Esophagus (tissue), 2 donors: Measurements from ENCODE around the gene TRIM28. TPM values are rescaled to one million over a fixed set of nuclear protein-coding genes. Genes with fewer than 3 reads are reported as not detected.
"Not testable (repeated sequence)": the region's sequence is repeated elsewhere in the genome, so short reads cannot be mapped to it uniquely, and the experiment has no call there.

Experiments used
- H3K27ac ChIP-seq, 2 donors: one replicate each; pipeline ENCODE4 v1.5.1; 2013; ENCODE audit warnings: low read depth in 2 of 2, mild to moderate bottlenecking in 2 of 2, inconsistent platforms in 1 of 2, low read length in 1 of 2, moderate library complexity in 1 of 2
- H3K27me3 ChIP-seq, 2 donors: one replicate each; pipeline ENCODE4 v1.6.1; 2013; ENCODE audit warnings: low read length in 2 of 2, control low read depth in 1 of 2, mild to moderate bottlenecking in 1 of 2; ENCODE audit not compliant: insufficient read depth in 2 of 2, control insufficient read depth in 1 of 2
- H3K36me3 ChIP-seq, 2 donors: one replicate each; pipeline ENCODE4 v1.6.1; 2013; ENCODE audit warnings: low read length in 1 of 2; ENCODE audit not compliant: control insufficient read depth in 2 of 2, insufficient read depth in 2 of 2
- H3K4me1 ChIP-seq, 2 donors: one replicate each; pipeline ENCODE4 v1.6.1; 2013; ENCODE audit warnings: low read length in 1 of 2; ENCODE audit not compliant: control insufficient read depth in 2 of 2, insufficient read depth in 2 of 2
- H3K4me3 ChIP-seq, 2 donors: one replicate each; pipeline ENCODE4 v1.5.1; 2013; ENCODE audit warnings: low read length in 2 of 2, mild to moderate bottlenecking in 2 of 2, low read depth in 1 of 2, moderate library complexity in 1 of 2
- H3K9me3 ChIP-seq, 2 donors: one replicate each; pipeline ENCODE4 v1.6.1; 2013; ENCODE audit warnings: mild to moderate bottlenecking in 2 of 2, low read depth in 1 of 2, low read length in 1 of 2, moderate library complexity in 1 of 2; ENCODE audit not compliant: control insufficient read depth in 2 of 2, insufficient read depth in 1 of 2
- WGBS, 2 donors: extraction: QIAGEN DNeasy Blood & Tissue Kit; methylation state at CpG; one replicate each; pipeline ENCODE4 v1.1.7; 2013; 5-methylcytosine and 5-hydroxymethylcytosine counted together
- polyA plus RNA-seq, 2 donors: library from polyadenylated mRNA; stranded (reverse); fragments of 200-250 nt; gene quantifications; one replicate each; pipeline ENCODE4 v1.2.3, GENCODE V29; 2013
- donor health status: healthy with polysubstance abuse.
- donor health status: Bipolar disorder and iron deficiency.

The TRIM28 gene
- polyA plus RNA-seq, 2 donors, result 159 to 175 TPM

DNA sequence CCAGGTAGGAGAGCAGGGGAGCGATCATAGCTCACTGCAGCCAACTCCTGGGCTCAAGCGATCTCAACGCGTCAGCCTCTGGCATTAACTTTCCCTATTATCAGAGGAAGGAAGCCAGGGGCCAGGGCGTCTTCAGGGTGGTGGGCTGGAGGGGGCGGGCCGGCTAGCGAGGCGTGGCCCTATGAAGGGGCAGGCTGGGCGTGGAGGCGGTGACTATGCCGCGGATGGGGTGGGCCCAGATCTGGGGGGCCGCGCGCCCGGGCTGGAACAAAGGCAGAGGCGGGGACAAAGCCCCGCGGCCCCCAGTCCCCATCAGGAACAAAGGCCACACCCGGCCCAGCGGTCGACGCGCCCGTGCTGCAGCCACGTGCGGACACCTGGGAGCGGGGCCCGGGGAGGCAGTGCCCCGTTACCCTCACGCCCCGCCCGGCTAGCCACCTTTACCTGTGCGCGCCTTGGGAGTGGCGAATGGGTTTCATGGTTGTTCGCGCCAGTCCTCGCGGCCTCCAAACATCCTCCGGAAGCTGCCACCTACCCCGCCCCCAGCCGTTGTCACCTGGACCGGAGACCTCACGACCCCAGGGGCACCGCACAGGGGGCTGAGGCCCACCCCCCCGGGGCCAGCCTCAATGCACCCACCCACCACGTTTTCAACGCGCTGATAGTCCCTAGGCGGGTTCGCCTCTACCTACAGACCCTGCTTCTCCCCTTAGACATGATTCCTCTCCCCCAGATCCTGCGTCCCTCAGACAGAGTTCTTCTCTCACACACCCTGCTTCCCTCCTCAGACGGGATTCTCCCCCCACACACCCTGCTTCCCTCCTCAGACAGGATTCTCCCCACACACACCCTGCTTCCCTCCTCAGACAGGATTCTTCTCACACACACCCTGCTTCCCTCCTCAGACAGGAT, 5.4 kb upstream of the TRIM28 start:
- H3K4me3 ChIP-seq, result peak overlapping the region; percentile 13 to 31
- H3K27me3 ChIP-seq, result no peaks in the 10 kb centered on the region
- no peaks in the 10 kb centered on the region for H3K36me3 ChIP-seq
- peak overlapping the region in 1 of 2 donors; percentile 28 for H3K27ac ChIP-seq
- WGBS, 2 donors, result 2 to 3% methylated on average over 55 of the region's 55 CpGs
- H3K9me3 ChIP-seq, result no peaks in the 10 kb centered on the region
- peaks cover 0 to 8% of the 10 kb centered on the region in 2 donors for H3K4me1 ChIP-seq

DNA sequence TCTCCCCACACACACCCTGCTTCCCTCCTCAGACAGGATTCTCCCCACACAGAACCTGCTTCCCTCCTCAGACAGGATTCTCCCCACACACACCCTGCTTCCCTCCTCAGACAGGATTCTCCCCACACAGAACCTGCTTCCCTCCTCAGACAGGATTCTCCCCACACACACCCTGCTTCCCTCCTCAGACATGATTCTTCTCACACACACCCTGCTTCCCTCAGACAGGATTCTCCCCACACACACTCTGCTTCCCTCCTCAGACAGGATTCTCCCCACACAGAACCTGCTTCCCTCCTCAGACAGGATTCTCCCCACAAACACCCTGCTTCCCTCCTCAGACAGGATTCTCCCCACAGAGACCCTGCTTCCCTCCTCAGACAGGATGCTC, 4.7 kb upstream of the TRIM28 start:
- not testable (repeated sequence) for H3K27ac ChIP-seq, H3K4me3 ChIP-seq, H3K9me3 ChIP-seq, H3K36me3 ChIP-seq, H3K4me1 ChIP-seq, H3K27me3 ChIP-seq

DNA sequence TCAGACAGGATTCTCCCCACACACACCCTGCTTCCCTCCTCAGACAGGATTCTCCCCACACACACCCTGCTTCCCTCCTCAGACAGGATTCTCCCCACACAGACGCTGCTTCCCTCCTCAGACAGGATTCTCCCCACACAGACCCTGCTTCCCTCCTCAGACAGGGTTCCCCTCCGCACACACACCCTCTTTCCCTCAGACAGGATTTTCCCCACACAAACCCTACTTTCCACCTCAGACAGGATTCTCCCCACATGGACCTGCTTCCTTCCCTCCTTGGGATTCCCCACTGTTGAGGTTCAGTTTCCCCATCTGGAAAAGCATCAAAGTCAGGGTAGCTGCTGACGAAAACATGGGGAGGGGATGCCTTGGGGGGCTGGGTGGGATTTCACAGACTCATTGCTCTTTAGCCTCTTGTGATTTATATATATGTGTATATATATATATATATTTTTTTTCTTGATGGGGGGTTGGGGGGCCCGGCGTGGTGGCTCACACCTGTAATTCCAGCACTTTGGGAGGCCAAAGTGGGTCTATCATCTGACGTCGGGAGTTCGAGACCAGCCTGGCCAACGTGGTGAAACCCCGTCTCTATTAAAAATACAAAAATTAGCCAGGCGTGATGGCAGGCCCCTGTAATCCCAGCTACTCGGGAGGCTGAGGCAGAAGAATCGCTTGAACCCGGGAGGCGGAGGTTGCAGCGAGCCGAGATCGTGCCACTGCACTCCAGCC, 1.1 kb upstream of the TRIM28 start:
- not testable (repeated sequence) for H3K4me3 ChIP-seq, H3K36me3 ChIP-seq, H3K27me3 ChIP-seq, H3K9me3 ChIP-seq
- WGBS, 2 donors, result 80 to 84% methylated on average over 18 of the region's 18 CpGs
- Histone ChIP-seq H3K27ac (peak overlapping the region in 1 of 2 donors; percentile 98), H3K4me1 (peaks cover 10 to 29% of the 10 kb centered on the region in 2 donors)

DNA sequence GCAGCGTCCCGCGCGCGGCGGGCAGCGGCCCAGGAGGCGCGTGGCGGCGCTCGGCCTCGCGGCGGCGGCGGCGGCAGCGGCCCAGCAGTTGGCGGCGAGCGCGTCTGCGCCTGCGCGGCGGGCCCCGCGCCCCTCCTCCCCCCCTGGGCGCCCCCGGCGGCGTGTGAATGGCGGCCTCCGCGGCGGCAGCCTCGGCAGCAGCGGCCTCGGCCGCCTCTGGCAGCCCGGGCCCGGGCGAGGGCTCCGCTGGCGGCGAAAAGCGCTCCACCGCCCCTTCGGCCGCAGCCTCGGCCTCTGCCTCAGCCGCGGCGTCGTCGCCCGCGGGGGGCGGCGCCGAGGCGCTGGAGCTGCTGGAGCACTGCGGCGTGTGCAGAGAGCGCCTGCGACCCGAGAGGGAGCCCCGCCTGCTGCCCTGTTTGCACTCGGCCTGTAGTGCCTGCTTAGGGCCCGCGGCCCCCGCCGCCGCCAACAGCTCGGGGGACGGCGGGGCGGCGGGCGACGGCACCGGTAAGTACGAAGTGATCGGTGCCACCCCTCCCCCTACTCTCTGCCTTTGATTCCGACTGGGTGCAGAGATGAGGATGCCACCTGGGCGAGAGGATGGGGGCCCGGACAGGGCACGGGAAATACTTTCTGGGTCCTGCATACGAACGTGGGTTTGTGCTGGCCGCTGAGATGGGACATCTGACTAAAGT, 874 bp downstream of the TRIM28 start:
- Histone ChIP-seq H3K4me3 (peak overlapping the region; percentile 89 to 92), H3K27ac (peak overlapping the region; percentile 96 to 97), H3K36me3 (peaks cover 17 to 28% of the 10 kb centered on the region in 2 donors), H3K9me3 (no peaks in the 10 kb centered on the region), H3K27me3 (no peaks in the 10 kb centered on the region), H3K4me1 (peaks cover 10 to 21% of the 10 kb centered on the region in 2 donors)
- WGBS, 2 donors, result 0% methylated on average over 46 to 92 of the region's 92 CpGs

- H3K36me3 ChIP-seq, result peaks cover 20 to 35% of the 10 kb centered on the region in 2 donors
- 5 to 7% methylated on average over 21 of the region's 21 CpGs for WGBS, 2 donors
- no peaks in the 10 kb centered on the region for H3K27me3 ChIP-seq
- peaks cover 10 to 21% of the 10 kb centered on the region in 2 donors for H3K4me1 ChIP-seq
- peak overlapping the region; percentile 89 to 92 for H3K4me3 ChIP-seq
- no peaks in the 10 kb centered on the region for H3K9me3 ChIP-seq
- H3K27ac ChIP-seq, result peak overlapping the region in 1 of 2 donors; percentile 97
Measured at GRCh38 chr19:58545286-58546018, 1.6 kb downstream of the TRIM28 start.

- Histone ChIP-seq H3K4me1 (peaks cover 10 to 21% of the 10 kb centered on the region in 2 donors), H3K27ac (no peak overlapping the region), H3K4me3 (peak overlapping the region; percentile 89 to 92), H3K36me3 (peaks cover 26 to 41% of the 10 kb centered on the region in 2 donors), H3K9me3 (no peaks in the 10 kb centered on the region), H3K27me3 (no peaks in the 10 kb centered on the region)
- 8 to 25% methylated on average over 1 of the region's 1 CpG for WGBS, 2 donors
Measured at GRCh38 chr19:58546019-58546530, 2.2 kb downstream of the TRIM28 start.

DNA sequence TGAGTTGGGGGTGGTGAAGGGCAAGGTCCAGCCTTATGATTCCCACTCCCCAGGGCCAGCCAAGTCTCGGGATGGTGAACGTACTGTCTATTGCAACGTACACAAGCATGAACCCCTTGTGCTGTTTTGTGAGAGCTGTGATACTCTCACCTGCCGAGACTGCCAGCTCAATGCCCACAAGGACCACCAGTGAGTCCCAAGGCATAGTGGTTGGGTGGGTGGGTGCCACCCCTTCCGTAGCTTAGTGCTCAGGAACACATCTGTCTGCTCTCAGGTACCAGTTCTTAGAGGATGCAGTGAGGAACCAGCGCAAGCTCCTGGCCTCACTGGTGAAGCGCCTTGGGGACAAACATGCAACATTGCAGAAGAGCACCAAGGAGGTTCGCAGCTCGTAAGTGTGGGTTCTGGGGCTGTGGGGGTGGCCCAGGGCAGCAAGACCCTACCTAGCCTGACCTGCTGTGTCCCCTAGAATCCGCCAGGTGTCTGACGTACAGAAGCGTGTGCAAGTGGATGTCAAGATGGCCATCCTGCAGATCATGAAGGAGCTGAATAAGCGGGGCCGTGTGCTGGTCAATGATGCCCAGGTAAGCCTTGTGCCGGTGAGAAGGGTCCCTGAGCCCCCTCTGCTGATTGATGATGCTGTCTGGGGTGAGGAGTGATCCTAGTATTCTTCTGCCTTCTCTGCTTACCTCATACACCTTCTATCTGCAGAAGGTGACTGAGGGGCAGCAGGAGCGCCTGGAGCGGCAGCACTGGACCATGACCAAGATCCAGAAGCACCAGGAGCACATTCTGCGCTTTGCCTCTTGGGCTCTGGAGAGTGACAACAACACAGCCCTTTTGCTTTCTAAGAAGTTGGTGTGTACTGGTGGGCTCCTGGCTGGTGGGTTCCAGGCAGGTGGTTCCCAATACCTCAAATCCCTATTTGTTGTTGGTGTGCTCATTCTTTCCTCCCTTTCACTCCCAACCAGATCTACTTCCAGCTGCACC, 3.8 kb downstream of the TRIM28 start:
- Histone ChIP-seq H3K4me3 (no peak overlapping the region), H3K4me1 (peaks cover 10 to 21% of the 10 kb centered on the region in 2 donors), H3K36me3 (peaks cover 37 to 54% of the 10 kb centered on the region in 2 donors), H3K27ac (no peak overlapping the region), H3K27me3 (no peaks in the 10 kb centered on the region), H3K9me3 (no peaks in the 10 kb centered on the region)
- 87 to 89% methylated on average over 18 of the region's 18 CpGs for WGBS, 2 donors

GRCh38 chr19:58548859-58549663, 5.2 kb downstream of the TRIM28 start:
- 89 to 91% methylated on average over 20 of the region's 20 CpGs for WGBS, 2 donors
- Histone ChIP-seq H3K27me3 (no peaks in the 10 kb centered on the region), H3K4me1 (peaks cover 10 to 25% of the 10 kb centered on the region in 2 donors), H3K4me3 (no peak overlapping the region), H3K9me3 (no peaks in the 10 kb centered on the region), H3K27ac (no peak overlapping the region), H3K36me3 (peaks cover 37 to 61% of the 10 kb centered on the region in 2 donors)
